Erythroblast (primary cell): Measurements from ENCODE around the gene PRICKLE3.

Experiments
- GATA1 ChIP-seq: IDR thresholded peaks from 2 replicates; pipeline ENCODE4 v1.6.1; 2011; ENCODE audit warnings: low read depth, mild to moderate bottlenecking, control low read depth, low read length, moderate library complexity
- POLR2A ChIP-seq: IDR thresholded peaks from 2 replicates; pipeline ENCODE4 v1.6.1; 2011; ENCODE audit warnings: mild to moderate bottlenecking, low read length

DNA sequence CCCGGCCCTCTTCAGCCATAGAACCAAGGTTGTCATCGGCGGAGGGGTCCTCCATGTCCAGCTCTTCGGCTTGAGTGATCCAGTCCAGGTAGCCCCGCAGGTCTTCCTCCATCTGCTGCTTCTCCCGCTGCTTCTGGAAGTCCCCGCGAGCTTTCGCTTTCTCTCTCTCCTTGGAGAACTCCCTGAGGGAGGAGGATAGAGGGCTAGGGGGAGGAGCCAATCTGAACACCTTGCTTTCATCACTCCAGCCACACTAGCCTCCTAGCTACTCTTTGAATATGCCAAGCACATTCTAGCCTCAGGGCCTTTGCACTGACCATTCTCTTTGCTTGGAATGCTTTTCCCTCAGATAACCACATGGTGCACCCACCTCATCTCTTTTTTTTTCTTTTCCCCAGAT is 40.8 kb upstream of the PRICKLE3 start:
- TF ChIP-seq POLR2A (no peak), GATA1 (no peak)
